Measurements from ENCODE around the gene ALOX12.
A peak's percentile ranks its signal among the peaks of the same experiment; 100 is the strongest.

The ALOX12 gene

DNA sequence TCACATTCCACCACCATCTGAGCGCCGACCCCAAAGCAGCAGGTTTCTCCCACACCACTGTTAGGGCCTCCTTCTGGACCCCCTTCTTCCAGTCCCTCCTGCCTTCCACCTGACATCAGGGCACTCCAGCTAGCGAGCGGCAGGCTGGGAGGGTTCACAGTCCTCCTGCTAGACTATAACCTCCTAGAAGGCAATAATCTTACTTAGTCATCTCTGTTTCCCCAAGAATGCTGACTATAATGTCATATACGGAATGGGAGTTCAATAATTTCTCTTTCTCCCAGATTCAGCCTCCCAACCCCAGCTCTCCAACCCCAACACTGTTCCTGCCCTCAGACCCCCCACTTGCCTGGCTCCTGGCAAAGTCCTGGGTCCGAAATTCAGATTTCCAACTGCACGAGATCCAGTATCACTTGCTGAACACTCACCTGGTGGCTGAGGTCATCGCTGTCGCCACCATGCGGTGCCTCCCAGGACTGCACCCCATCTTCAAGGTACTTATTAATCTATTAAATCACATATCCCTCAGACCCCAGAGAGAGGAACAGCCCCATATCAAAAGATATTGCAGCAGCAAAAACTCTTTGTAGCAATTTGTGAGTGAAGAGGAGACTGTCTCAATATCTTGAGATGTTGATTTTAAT lies 5.6 kb downstream of the ALOX12 start:
- no peak for DNase-seq (ENCODE audit: low read depth in 1 of 2, low spot score in 1 of 2)

DNA sequence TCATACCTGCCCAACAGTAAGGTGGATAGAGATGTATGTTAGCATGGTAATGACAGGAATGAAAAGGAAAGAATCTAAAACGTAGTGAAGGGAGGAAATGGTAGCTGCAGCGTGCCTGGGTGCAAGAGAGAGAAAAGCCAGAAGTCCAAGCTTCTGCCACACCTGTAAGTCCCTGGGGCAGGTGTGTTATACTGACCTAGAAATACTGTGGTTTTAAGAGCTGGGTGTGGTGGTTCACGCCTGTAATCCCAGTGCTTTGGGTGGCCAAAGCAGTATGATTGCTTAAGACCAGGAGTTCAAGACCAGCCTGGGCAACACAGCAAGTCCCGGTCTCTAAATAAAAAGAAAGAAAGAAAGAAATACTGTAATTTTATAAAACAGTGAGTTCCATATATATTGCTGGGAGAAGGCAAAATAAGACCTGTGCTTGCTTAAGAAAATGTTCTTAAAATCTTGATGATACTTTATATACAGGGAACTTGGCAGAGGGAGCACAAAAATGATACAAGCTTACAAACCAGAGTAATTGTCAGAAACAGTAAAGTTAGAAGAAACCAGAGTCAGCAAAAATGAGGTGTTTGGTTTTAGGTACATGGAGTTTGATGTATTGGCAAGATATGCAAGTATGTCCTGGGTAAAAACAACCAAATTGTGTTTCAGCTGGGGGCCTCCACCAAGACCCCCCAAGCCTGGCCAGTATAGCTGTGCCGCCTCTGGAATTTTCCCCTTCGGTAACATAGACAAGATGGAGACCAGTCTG lies 6.6 kb downstream of the ALOX12 start:
- DNase-seq (ENCODE audit: low read depth in 1 of 2, low spot score in 1 of 2): no peak

DNA sequence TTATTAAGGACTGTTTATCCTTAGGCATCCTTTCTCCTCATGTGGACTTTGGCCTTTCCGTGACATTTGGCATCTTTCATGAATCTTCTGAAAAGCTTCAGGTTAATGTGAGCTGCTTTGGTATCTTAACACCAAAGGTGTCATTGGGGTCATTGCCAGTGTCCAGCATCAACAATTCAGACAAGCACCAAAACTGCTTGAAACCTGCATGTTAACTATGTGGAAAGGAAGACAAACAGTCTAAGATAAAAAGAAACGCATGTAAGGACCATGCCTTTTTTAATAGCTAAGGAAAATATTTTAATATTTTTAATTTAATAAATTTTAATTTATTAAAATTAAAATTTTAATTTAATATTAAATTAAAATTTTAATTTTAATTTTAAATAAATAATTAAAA lies 7.9 kb downstream of the ALOX12 start:
- DNase-seq (ENCODE audit: low read depth in 1 of 2, low spot score in 1 of 2): no peak

DNA sequence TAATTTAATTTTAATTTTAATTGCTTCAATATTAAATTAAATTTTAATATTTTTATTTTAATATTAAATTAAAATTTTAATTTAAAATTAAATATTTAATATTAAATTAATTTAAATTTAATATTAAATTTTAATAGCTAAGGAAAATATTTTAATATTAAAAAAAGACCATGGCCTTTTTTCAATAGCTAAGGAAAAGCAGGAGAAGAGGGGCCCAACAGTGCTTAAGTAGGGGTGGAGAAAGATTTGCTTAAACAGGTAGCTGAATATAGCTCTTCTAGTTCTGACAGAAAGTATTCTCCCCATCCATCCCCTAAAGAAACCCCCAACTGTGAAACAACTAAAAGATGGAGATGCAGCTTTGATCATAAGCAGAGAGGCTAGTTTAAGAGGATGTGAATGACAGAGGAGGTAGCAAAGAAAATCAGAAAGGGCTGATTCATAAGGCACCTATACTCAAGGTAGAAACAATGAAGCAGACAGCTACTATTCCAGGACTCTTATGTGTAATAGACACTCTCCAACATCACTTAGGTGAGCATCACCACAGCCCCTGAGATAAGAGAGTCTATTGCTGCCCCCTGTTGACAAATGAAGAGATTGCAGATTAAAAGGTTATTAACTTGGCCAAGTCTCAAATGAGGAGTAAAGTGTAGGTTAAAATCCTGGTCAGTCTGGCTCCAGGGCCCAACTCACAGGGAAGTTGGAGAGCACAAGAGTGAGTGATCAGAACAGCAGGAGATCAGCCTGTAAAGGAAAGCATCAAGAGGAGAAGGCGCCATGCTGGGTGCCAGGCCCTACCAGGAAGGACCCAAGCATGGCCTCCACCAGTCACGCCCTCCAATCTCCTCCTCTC lies 8.8 kb downstream of the ALOX12 start:
- DNase-seq (ENCODE audit: low read depth in 1 of 2, low spot score in 1 of 2): no peak

DNA sequence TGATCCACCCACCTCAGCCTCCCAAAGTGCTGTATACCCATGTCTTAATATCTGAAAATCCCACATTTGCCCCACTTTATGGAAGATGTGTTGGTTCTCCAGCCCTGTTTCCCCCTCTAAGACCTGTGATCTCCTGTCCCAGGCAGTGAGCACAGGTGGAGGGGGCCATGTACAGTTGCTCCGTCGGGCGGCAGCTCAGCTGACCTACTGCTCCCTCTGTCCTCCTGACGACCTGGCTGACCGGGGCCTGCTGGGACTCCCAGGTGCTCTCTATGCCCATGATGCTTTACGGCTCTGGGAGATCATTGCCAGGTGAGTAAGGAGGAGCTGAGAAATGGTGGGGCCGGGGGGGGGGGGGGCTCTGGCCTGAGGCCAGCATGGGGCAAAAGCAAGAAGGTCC lies 9.9 kb downstream of the ALOX12 start:
- DNase-seq (ENCODE audit: low read depth in 1 of 2, low spot score in 1 of 2): no peak

DNA sequence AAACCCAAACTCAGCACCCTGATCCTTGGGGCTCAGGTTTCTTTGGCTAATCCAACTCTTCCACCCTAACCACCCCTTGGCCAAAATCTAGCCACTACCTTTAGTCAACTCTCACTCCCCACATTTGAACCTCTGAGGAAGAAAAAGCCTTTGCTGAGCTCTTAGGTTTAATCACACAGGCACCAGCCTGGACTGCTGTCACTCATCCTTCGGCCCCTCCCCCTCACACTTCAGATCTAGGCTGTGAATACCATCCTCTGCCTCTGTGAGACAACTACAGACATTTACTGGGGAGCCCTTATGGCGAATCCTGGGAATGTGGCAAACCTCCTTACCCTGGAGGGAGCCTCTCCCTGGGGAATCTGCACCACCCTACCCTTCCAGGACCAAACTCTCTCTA lies 11.3 kb downstream of the ALOX12 start:
- DNase-seq (ENCODE audit: low read depth in 1 of 2, low spot score in 1 of 2): no peak

DNA sequence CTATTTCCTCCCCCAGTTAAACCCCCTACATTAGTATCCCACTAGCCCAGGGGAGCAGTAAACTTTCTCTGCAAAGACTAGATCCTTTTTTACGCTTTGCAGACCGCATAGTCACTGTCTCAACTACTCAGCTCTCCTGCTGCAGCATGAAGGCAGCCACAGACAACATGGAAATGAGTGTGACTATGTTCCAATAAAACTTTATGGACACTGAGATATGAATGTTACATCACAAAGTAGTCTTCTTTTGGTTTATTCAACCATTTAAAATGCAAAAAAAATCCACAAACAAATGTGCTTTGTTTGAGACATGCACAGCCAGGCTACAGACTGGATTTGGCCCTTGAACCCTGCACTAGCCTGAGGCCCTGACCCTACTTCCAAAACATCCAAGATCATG lies 14.7 kb downstream of the ALOX12 start:
- DNase-seq (ENCODE audit: low read depth in 1 of 2, low spot score in 1 of 2): no peak

DNA sequence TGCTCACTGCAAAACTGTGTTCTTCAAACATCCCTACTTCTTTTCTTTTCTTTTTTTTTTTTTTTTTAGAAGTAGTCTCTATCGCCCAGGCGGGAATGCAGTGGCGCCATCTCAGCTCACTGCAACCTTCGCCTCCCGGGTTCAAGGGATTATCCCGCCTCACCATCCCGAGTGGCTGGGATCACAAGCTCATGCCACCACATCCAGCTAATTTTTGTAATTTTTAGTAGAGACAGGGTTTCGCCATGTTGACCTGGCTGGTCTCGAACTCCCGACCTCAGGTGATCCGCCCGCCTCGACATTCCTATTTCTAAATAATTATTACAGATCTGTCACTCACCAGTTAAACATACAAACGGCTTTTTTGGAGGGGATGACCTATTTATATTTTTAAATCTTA lies 15.6 kb downstream of the ALOX12 start:
- DNase-seq (ENCODE audit: low read depth in 1 of 2, low spot score in 1 of 2): no peak

DNA sequence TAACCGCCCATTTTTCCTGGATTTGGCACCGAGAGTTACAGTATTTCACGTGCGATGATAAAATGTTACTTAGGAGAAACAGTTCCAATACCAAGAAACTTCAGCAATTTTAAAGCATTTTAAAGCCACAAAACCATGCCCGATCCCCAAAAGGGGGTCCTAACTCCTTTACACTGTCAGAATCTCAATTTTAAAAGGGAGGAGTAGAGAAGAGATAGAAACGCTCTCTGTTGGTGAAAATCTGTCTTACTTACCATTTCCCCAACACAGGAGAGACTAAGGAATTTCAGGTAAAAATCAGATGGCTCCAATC lies 16.0 kb downstream of the ALOX12 start:
- no peak for DNase-seq (ENCODE audit: low read depth in 1 of 2, low spot score in 1 of 2)

DNA sequence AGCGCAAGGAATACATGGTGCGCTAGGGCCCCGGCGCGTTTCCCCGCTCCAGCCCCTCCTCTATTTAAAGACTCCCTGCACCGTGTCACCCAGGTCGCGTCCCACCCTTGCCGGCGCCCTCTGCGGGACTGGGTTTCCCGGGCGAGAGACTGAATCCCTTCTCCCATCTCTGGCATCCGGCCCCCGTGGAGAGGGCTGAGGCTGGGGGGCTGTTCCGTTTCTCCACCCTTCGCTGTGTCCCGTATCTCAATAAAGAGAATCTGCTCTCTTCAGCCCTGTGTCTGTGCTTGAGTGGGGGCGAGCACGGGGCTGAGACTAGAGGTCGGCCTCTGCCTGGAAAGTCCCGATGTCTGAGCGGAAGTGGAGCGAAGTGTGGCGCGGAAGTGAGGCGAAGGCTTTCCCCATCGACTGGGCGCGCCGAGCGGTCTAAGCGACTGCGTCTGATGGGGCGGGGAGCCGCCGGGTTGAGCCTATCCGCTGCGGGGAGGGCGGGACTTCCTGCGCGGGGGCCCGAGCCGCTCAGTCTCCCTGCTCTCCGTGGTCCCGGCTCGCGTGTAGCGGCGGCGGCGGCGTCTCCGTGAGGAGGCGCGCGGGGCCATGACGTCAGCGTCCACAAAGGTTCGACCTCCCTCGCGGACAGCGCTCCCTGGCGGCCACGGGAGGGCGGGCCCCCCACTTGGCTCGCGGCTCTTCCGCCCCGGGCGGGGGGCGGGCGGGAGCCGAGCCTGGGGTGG lies 18.6 kb downstream of the ALOX12 start:
- peak; percentile 93 to 95 for DNase-seq (ENCODE audit: low read depth in 1 of 2, low spot score in 1 of 2)

DNA sequence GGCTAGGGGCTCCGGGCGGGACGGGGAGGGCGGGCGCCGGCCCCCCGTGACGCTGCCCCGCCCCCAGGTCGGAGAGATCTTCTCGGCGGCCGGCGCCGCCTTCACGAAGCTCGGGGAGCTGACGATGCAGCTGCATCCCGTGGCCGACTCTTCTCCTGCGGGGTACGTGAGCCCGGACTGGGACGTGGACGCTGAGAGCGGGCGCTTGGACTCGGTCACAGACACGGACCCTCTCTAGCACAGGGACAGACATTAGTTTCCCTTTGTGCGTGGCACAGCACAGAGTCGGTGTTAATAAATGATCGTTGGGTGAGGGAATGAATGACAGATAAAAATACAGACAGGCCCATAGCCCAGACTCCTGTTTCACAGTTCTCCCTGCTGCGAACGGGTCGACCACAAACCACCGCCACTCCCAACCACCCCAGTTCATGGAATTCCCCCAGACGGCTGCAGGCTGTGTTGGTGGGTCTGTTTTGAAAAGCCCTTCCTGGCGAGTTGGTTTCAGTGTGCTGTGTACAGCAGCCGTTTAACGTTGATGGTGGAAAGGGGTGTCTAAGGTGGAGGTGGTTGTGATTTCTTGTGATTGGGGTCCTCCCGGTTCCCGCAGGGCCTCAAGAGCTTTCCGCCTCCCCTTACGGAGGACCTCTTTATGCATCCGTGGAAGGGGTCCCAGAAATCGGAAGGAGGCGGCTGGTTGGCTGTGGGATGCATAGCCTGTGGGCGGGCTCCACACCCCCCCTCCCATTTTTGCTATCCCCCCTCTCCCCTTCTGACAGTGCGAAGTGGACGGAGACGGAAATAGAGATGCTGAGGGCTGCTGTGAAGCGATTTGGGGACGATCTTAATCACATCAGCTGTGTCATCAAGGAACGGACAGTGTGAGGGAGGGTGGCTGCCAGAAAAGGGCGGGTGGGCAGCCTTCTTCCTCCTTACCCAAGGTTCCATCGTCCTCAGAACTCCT lies 19.4 kb downstream of the ALOX12 start:
- peak; percentile 56 to 67 for DNase-seq (ENCODE audit: low read depth in 1 of 2, low spot score in 1 of 2)

DNA sequence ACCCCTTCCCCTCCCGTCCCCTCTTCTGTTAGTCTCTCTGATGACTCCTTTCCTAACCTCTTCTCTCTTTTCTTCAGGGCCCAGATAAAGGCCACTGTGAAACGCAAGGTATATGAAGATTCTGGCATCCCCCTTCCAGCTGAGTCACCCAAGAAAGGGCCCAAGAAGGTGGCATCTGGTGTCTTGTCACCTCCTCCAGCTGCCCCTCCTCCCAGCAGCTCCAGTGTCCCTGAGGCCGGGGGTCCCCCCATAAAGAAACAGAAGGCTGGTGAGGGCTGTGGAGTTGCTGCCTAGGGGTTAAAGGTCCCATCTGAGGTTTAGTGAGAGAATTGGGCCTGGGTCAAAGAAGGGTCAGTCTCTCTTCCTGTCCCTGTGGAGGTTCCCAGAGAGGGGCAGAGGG lies 20.6 kb downstream of the ALOX12 start:
- no peak for DNase-seq (ENCODE audit: low read depth in 1 of 2, low spot score in 1 of 2)

DNA sequence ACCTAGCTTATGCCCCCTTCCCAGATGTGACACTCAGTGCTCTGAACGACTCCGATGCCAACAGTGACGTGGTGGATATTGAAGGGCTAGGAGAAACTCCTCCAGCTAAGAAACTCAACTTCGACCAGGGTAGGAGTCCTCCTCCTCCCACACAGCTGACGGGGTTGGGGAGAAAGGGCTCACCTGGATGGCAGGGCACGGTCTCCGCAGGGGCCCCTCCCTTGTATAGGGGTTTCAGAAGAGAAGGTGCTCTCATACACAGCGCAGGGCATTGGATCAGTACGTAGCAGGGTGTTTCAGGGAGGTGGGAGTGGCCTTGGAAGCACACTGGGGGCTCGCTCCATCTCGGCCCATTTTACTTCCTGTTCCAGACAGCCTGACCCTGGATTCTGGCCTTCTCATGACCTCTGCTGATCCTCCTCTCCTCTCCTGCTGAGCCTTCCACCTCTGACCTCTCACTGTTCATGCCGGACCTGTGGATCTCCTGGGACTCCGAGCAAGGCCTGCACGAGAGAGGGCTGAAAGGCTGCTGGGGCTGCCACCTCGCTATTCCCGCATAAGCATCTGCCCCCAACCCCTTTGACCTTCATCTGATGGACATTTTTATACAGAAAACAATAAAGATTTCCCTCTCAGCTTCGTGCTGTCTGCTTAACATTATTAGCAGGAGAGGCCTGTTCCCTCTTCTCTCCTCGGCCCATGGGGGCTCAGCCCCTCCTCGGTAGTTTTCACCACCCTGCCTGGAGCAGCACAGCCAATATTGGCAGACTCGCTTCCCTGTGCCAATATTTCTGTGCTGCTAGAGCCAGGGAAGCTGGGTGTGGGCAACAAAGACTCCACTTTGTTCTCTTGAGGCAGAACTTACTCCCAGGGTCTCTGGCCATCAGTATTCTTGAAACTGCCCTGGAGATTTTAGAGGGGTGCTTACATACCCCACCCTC lies 21.3 kb downstream of the ALOX12 start:
- DNase-seq (ENCODE audit: low read depth in 1 of 2, low spot score in 1 of 2): no peak

DNA sequence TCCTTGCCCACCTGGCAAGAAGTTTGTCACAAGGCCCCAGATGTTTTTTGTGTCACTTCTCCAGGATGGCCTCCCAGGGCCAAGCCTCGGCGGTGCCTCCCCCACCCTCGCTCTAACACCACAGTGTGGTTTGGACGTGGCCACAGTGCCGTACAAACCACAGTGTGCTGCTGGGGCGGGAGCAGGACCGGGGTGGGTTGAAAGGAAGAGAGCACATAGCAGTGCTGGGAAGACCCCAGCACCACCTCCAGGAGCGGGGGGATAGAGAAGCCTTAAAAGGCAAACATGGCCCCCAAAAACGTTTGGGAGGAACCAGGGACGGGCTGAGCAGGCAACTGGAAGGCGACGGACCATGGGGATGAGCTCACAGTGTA lies 22.0 kb downstream of the ALOX12 start:
- no peak for DNase-seq (ENCODE audit: low read depth in 1 of 2, low spot score in 1 of 2)

DNA sequence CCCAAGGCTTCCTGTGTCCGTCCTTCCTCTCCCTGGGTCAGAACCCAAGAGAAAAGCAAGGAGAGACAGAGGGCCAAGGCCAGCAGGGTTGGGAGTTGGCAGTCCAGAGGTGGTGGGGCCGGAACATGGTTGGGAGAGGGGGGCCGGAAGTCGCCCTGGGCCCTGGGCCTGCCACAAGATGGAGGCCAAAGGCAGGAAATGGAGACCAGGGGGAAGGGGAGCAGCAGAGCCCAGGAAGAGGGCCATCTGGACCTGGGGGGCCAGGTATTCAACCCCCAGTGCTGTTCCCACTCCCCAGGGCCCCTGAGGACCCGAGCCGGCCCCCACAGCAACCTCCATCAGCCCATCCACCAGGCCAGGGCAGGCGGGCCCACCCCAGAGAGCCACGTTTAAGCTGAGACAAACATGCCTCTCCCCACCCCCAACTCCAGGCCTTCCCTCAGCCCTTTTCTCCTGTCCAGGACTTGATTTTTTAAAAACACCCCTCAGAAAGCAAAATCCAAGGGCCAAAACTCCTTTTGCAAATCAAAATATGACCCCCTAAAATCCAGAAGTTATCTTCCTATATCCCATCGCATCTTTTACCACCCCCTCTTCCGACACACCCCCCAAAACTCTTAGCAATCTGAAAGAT lies 22.6 kb downstream of the ALOX12 start:
- DNase-seq (ENCODE audit: low read depth in 1 of 2, low spot score in 1 of 2): no peak

DNA sequence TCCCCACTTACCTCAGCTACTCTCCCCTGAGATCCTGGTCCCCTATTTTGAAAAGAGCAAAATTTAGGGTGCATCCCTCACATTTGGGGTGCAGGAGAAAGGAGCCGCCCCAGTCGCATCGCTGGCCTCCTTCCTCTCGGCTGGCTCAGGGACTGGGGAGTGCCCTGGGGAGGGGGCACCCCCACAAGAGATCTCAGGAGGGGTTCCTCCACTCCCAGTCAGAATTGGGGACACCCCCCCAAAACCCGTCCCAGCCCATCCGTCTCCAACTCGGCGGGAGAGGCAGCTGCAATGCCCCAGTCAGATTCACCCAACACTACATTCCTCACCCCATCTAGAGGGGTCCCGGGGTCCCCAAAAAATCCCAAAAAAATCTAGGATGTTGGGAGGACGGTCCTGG lies 23.5 kb downstream of the ALOX12 start:
- DNase-seq (ENCODE audit: low read depth in 1 of 2, low spot score in 1 of 2): no peak

DNA sequence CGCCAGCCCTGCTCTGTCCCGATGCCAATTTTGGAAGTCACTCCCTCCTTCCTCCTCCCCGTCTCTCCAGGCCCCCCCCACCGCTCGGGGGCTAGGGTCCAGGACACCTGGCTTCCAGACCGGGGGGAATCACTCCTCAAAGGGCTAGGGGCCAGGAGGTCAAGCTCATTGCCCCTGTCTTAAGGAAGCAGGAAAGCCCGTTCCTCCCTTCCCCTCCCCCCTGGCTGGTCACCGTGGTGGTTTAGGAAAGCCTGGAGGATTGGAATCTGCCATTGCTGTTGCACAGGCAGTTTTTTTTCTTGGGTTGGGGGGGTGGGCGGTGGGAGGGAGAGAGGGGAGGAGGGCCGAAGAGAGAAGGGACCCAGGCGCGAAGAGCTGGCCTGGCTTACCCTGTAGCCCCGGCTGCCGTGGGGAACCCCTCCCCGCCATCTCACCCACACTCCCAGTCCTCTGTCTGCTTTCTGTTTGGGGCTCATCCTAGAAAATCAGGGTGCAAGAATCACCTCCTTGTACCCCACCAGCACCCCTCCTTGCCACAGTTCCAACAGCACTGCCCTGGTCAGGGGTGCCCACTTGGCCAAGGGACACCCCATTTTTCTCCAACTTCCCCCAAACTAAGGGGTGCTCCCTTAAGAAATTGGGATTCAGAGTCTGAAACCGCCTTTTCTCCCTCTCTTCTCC lies 24.1 kb downstream of the ALOX12 start:
- no peak for DNase-seq (ENCODE audit: low read depth in 1 of 2, low spot score in 1 of 2)

DNA sequence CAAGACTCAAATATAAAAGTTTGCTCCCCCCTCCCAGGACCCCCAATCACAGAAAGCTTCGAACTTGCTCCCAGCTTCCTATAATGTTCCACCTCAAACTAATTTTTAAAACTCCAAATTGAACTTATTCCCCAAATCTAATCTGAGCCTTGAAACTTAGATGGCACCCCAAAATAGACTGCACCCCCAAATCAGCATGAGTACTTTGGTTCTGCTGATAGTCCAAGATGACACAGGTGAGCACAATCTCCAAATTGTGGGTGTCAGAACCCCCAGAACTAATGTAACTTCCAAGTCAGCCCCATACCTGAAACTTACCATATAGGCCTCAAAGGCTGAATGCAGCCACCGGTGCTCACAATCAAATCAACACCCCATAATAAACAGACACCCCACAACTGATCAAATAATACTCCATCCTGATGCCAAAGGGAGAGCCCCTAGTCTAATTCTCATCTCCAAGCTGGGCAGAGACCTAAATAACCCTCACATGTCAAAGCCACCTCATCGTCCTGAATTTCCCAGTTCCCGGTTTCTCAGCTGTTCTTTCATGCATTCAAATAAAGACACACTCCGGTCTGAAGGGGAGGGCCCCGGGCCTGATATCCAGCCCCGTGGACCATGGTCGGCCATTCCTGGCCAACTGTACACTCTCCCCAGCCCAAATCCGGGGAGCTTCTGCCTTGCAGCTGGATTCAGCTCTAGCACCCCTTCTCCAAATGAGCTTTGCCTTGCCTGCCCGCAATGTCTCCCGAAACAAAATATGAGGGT lies 25.2 kb downstream of the ALOX12 start:
- no peak for DNase-seq (ENCODE audit: low read depth in 1 of 2, low spot score in 1 of 2)
